Upper lobe of right lung (tissue), 1 donor: ENCODE measurements around the gene CD14. TPM values are rescaled to one million over a fixed set of nuclear protein-coding genes. Genes with fewer than 3 reads are reported as not detected.
"Not testable (repeated sequence)": the region's sequence is repeated elsewhere in the genome, so short reads cannot be mapped to it uniquely, and the experiment has no call there.

ENCODE experiments used
- ATAC-seq: fragments of 200-7000 bp; cut with Tn5 transposase; one replicate; pipeline ENCODE4 v1.9.1; 2020; ENCODE audit warnings: mild to moderate bottlenecking, moderate library complexity
- DNase-seq: peaks from one replicate; pipeline ENCODE4 v3.0.0-alpha.2; 2020
- H3K27ac ChIP-seq: fragments of 200-600 bp; one replicate; pipeline ENCODE4 v1.8.0; 2022
- H3K27me3 ChIP-seq: fragments of 200-600 bp; one replicate; pipeline ENCODE4 v1.8.0; 2022; ENCODE audit warnings: mild to moderate bottlenecking
- H3K36me3 ChIP-seq: fragments of 200-600 bp; one replicate; pipeline ENCODE4 v1.8.0; 2022
- H3K4me1 ChIP-seq: fragments of 200-600 bp; one replicate; pipeline ENCODE4 v1.8.0; 2022
- H3K4me3 ChIP-seq: fragments of 200-600 bp; one replicate; pipeline ENCODE4 v1.8.0; 2022; ENCODE audit warnings: mild to moderate bottlenecking
- H3K9me3 ChIP-seq: fragments of 200-600 bp; one replicate; pipeline ENCODE4 v1.8.0; 2022
- intact Hi-C: fragments of 100-400 bp; cut with DNase I; formaldehyde crosslinking; loops from one replicate; pipeline ENCODE4 v1.11.0; 2022
- total RNA-seq: library from RNA; stranded (reverse); fragmentation: NEBNext Ultra II Directional; extraction: Animal tissue kit (Norgen Biotek cat#: 25700); gene quantifications from one replicate; pipeline ENCODE4 v1.2.1, GENCODE V29; 2021
- TF ChIP-seq, protein P1 (sequence below): fragments of 200-600 bp; IDR thresholded peaks from one replicate; pipeline ENCODE4 v1.8.0; 2022; ENCODE audit warnings: antibody characterized with exemption
- donor health status: DM: no; HTN: yes; CAD: no; lungs with severe emphysema.

Gene CD14
- total RNA-seq, 1 donor from 2014 or later = 127 TPM

DNA sequence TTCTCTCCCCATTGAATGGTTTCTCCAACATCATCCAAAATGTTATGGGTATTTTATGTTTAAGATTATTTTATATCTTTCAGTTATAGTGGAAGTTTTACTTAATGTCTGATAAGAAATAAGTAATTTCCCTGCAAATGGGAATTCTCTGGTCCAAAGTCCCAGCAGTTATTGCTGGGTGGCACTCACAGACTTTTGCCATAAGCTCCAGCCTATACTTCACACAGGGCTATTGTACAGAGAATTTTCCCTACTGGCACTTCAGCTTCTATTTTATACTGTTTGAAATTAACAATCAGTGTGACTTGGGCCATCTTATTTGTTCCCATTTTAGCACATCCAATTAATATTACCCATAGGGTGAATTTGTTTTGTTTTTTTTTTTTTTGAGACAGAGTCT lies 32.9 kb downstream of the CD14 start:
- intact Hi-C loops = no loop called here
- Histone ChIP-seq H3K27me3 (no peaks in the 10 kb centered on the region), H3K4me3 (no peak overlapping the region), H3K9me3 (no peaks in the 10 kb centered on the region), H3K4me1 (peaks cover 16% of the 10 kb centered on the region), H3K36me3 (no peaks in the 10 kb centered on the region), H3K27ac (no peak overlapping the region)
- ATAC-seq (no peak), DNase-seq (no peak)
- TF ChIP-seq, protein P1, sequence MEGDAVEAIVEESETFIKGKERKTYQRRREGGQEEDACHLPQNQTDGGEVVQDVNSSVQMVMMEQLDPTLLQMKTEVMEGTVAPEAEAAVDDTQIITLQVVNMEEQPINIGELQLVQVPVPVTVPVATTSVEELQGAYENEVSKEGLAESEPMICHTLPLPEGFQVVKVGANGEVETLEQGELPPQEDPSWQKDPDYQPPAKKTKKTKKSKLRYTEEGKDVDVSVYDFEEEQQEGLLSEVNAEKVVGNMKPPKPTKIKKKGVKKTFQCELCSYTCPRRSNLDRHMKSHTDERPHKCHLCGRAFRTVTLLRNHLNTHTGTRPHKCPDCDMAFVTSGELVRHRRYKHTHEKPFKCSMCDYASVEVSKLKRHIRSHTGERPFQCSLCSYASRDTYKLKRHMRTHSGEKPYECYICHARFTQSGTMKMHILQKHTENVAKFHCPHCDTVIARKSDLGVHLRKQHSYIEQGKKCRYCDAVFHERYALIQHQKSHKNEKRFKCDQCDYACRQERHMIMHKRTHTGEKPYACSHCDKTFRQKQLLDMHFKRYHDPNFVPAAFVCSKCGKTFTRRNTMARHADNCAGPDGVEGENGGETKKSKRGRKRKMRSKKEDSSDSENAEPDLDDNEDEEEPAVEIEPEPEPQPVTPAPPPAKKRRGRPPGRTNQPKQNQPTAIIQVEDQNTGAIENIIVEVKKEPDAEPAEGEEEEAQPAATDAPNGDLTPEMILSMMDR = no peak

DNA sequence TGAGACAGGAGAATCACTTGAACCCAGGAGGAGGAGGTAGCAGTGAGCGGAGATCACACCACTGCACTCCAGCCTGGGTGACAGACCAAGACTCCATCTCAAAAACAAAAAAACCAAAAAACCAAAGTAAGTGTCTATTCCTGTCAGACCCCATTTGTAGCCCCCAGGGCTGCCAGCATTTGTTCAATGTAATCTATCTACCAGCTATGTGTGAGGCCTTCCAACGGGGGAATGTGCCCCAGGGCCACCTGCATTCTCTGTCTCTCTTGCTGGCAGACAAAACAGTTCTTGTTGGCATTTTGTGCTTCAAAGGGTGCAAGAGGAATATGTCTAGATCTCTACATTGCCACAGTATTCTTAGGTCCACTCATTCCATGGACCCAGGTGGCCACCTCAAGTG lies 34.1 kb downstream of the CD14 start:
- H3K4me1 ChIP-seq = peaks cover 20% of the 10 kb centered on the region
- ATAC-seq (no peak), DNase-seq (no peak)
- no peaks in the 10 kb centered on the region for H3K36me3 ChIP-seq
- no peaks in the 10 kb centered on the region for H3K27me3 ChIP-seq
- H3K27ac ChIP-seq = no peak overlapping the region
- intact Hi-C loops = no loop called here
- TF ChIP-seq, protein P1 = no peak
- no peak overlapping the region for H3K4me3 ChIP-seq
- H3K9me3 ChIP-seq = no peaks in the 10 kb centered on the region

DNA sequence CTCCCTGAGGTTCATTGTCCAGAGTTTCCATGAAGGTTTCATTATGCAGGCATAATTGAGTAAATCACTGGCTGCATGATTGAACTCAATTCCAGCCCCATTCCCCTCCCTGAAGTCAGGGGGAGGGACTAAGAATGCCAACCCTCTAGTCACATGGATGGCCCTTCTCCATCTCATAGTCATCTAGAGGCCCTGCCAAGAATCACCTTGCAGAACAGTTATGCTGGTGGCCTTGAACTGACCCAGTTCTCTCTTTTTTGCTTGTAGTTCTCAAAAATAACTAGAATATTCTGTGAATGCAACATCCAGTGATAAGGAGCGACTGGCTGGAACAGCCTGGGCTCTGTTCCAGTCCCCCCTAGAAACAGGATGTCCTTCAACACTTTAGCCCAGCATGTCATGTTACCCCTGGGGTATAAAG lies 36.6 kb downstream of the CD14 start:
- Histone ChIP-seq H3K27me3 (no peaks in the 10 kb centered on the region), H3K27ac (no peak overlapping the region), H3K4me1 (peaks cover 20% of the 10 kb centered on the region), H3K4me3 (no peak overlapping the region), H3K36me3 (no peaks in the 10 kb centered on the region), H3K9me3 (no peaks in the 10 kb centered on the region)
- ATAC-seq (peak; percentile 46), DNase-seq (no peak)
- TF ChIP-seq, protein P1 = no peak
- intact Hi-C loops = no loop called here

DNA sequence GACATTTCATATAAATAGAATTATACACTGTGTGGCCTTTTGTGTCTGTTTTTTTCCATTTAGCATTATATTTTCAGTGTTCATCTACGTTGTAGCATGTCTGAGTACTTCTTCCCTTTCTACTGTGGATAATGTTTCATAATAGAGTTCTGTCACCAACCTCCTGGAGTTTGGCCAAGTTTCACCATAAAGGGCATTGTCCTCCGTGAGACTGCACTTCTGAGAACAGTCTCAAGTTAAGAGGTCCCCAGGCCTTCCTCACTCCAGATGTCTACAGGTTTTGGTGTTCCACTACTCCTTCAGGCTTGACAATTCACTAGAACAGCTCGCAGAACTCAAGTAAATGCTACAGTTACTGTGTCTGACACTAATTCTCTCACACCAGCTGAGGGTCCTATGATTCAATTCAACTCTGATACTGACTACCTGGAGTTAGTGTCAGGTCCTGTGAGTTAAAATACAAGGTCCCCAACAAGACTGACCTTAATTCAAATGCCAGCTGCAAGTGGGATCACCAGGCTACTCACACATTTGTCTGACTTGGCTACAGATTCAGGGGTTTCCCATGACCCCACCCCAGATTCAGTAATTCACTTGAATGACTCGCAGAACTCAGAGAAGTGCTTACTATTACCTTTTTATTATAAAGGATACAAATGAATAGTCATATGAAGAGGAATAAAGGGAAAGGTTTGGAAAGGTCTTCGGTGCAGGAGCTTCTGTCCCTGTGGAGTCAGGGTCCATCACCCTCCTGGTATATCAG lies 37.3 kb downstream of the CD14 start:
- Histone ChIP-seq H3K9me3 (no peaks in the 10 kb centered on the region), H3K27me3 (no peaks in the 10 kb centered on the region), H3K27ac (peak overlapping the region; percentile 20), H3K4me1 (peaks cover 20% of the 10 kb centered on the region), H3K4me3 (no peak overlapping the region), H3K36me3 (no peaks in the 10 kb centered on the region)
- intact Hi-C loops = no loop called here
- ATAC-seq (peak; percentile 81), DNase-seq (no peak)
- TF ChIP-seq, protein P1 = no peak

- Histone ChIP-seq H3K27me3 (no peaks in the 10 kb centered on the region), H3K36me3 (no peaks in the 10 kb centered on the region), H3K4me3 (no peak overlapping the region), H3K27ac (no peak overlapping the region), H3K9me3 (no peaks in the 10 kb centered on the region), H3K4me1 (peaks cover 27% of the 10 kb centered on the region)
- DNase-seq (peak; percentile 64), ATAC-seq (no peak)
- intact Hi-C loops = no loop called here
- TF ChIP-seq, protein P1 = no peak
These were observed 38.8 kb downstream of the CD14 start for GRCh38 chr5:140594169-140594568.

- DNase-seq, ATAC-seq: not testable (repeated sequence)
These were observed 39.9 kb downstream of the CD14 start for GRCh38 chr5:140593070-140593469.

More at GRCh38 chr5:140593070-140593469, 39.9 kb downstream of the CD14 start:
- H3K9me3 ChIP-seq, H3K27ac ChIP-seq, intact Hi-C loops, H3K36me3 ChIP-seq, H3K27me3 ChIP-seq, H3K4me3 ChIP-seq: not testable (repeated sequence)
- peaks cover 37% of the 10 kb centered on the region for H3K4me1 ChIP-seq
